ENCODE results near the gene PHPT1.

GRCh38 chr9:136815422-136815782 is 33.8 kb upstream of the PHPT1 start:
- TF ChIP-seq POLR2AphosphoS5 (IDR thresholded peaks at IDR 0.05; ENCODE audit: low read depth) = no peak
- TF ChIP-seq CTCF (conservative IDR thresholded peaks at IDR 0.05; ENCODE audit: low read depth in 2 of 2) = no peak
- no peak for TF ChIP-seq ZNF114 (CRISPR knock-in tag; IDR thresholded peaks at IDR 0.05)
- no peak for TF ChIP-seq EZH2 (IDR thresholded peaks at IDR 0.05; ENCODE audit: low read depth, unreplicated experiment)
- TF ChIP-seq REST (IDR thresholded peaks at IDR 0.05; ENCODE audit: unreplicated experiment) = no peak

All from GM23338 (cell line).